Stimulated activated CD8-positive, alpha-beta memory T cell treated with anti-CD3 and anti-CD28 coated beads, Interleukin-4, amount 100 ng/mL, for 24 hours (primary cell): ENCODE data around the gene PKD1L1.
"Not testable (repeated sequence)": the region's sequence is repeated elsewhere in the genome, so short reads cannot be mapped to it uniquely, and the experiment has no call there.

Source experiments
- DNase-seq: peaks from one replicate; pipeline ENCODE4 v3.0.0-alpha.2; 2020; ENCODE audit warnings: low read depth

PKD1L1 gene

DNA sequence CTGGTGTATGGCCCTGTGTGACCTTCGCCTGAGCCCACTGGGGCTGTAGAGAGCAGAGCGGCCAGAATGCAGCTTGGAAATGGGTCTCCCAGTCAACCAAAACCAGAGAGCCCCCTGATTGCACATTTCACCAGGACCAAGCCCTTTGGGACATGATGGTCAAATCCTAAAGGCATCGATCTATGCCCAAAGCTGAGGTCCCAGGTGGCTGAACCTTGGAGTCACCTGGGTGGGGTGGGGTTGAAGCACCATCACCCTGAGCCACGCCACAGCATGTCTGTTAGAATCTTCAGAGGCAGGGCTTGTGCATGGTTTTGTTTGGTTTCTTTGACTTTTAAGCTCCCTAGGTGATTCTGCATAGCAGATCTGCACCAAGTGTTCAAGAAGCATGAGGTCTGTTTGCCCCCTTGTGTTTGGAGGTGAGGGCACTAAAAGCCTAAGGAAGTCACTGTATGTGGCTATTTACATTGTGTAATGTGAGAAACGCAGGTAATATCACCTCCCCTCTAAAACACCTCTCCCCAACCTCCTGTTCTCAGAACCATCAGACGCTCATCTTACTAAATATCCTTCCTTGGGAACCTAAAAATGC, 9.6 kb downstream of the PKD1L1 start:
- no peak for DNase-seq

DNA sequence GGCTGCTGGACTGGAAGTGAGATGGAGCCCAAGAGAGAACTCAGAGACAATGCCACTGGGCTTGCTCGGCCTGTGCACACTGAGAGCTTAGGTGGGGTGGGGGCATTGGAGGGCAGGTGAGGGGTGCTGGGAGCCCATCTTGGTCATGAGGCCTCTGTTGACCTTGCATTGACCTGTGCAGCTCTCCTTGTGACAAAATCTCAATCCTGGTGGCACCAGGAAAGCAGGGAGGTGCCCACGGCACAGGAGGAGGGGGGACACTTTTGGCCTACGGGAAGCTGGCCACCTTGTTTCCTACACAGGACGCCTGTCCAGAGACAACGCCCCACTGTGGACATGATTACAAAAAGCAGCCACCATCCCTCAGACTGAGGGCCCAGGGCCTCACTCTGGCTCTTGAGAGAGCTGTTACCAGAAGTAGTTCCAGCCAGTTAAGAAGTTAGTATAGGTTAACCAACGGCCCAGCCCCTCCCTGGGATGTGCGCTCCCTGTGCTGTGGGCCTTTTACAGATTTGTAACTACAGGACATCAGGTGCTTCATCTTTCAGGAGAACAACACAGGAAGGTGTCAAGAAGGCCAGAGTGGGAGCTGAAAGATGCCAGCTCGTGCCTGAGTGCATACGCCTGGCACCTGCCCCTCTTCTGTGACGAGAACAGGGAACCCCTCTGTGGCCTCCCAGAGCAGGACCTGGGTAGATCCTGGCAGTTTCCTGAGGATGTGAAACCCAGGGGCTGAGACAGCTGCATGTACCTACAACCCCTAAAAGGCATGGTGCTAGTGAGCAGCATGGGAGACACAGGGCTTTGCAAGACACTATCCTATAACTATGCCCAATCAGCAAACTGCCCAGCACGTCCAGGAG, 10.3 kb downstream of the PKD1L1 start:
- DNase-seq, result no peak

DNA sequence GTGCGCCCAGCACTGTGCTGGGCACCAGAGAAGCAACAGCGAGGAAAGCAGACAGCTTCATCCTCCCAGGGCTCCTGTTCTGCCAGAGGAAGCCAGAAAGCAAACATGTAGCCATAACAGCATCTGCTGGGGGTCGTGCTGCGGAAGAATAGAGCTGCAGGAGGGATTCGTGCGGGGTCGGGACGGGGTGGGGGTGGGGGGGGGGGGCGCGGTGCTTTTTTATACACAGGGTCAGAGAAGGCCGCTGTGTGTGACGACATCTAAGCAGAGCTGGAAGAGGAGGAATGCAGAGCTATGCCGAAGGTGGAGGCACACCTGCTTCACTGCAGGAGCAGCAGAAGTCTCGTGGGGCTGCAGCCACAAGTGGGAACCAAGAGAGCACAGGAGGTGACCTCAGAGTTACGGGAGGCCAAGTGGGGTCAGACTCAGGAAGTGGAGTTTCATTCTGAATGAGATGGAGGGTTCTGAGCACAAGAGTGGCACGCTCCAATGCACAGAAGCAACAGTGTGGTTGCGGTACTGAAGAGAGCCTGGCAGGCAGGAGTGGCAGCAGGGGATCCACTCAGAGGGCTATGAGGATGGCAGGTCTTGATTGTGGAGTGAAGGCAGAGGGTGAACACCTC, 11.1 kb downstream of the PKD1L1 start:
- no peak for DNase-seq

DNA sequence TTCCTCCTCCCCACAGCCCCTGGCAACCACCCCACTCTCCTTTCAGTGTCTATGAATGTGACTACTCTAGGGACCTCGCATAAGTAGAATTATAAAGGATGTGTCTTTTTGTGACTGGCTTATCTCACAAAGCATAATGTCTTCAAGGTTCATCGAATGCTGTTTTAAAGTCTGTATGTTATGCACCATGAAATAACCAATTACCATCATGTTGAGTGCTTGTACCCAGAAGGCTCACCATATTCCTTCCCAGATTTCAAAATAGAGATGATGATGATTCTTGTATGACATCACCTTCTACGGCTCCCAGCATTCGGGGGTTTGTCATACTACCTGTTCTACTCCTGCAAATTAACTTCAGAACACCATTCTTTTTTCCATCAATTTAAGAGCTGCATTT, 11.9 kb downstream of the PKD1L1 start:
- no peak for DNase-seq

DNA sequence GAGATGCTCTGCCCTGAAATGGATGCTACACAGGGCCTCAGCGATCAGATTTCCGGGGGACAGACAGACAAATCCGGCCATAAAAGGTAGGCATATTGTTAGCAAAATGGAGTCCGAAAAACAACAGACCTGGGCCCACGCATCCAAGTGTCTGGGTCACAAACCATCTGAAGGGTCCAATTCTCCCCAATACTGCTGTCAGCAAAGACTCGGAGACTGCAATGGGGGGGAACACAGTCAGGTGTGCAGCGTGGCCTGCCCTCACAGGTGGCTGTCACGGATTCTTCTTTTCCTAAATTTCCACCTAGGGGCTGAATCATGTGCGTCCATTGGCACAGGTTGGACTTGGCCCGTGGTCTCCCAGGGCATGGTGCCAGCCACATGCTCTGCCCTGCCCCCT, 12.9 kb downstream of the PKD1L1 start:
- DNase-seq, result no peak

DNA sequence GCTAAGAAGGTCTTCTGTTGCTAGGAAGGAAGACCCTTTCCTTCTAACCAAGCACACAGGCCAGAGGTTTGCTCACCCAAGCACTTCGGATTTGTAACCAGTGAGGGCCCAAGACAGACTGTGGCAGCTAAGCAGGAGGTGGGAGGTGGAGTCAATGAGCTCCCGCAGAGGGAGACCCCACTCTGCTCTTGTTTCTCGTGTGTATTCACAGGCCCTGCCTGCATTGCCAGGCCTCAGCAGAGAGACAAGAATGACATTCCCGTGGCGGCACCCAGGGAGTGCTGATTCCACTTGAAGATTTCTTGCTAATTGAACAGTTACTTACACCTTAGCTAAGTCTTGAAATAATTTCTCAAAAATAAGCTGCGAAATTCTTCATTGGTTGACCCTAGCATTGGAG, 13.4 kb downstream of the PKD1L1 start:
- DNase-seq, result no peak

DNA sequence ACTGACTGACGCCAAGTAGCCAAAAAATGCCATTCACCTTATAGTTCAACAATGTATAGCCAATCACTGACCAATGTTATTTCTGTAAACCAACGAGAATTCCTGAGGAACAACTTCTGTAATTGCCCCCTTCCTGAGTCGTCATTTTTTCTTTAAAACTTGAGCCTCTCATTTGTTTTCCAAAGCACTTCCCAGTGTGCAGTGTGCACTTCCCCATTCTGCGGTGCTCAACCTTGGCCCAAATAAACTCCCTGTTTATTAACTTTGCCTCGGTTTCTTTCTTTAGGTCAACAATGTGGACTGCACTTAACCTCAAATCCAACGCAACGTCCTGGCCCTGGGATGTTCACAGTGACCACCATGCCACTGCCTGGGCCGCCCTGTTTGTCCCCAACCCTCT, 15.1 kb downstream of the PKD1L1 start:
- no peak for DNase-seq

DNA sequence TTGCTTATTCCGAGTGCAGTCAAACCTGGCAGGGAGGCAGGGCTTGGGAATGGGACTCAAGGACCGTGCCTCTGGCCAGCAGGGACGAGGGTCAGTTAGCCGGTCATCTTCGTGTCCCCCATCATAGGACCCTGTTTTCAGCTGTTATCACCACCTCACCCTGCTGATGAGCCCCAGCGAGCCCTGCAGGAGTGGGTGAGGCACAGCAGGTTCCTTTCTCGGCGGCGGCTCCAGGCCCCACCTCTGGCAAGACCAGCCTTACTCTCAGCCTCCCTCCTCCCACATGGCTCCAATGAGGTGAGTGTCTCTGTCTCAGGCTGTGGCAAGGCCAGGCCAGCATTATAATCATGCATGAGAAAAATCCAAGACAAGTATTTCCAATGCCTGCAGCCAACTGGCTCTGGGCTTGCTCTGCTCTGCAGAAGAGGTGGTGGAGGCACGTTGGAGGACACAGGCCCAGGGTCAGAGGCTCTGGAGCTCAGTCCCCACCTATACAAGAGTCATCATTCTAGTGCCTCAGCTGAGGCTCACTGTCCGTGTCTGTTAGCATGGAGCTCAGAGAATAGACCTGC, 15.7 kb downstream of the PKD1L1 start:
- DNase-seq, result no peak

DNA sequence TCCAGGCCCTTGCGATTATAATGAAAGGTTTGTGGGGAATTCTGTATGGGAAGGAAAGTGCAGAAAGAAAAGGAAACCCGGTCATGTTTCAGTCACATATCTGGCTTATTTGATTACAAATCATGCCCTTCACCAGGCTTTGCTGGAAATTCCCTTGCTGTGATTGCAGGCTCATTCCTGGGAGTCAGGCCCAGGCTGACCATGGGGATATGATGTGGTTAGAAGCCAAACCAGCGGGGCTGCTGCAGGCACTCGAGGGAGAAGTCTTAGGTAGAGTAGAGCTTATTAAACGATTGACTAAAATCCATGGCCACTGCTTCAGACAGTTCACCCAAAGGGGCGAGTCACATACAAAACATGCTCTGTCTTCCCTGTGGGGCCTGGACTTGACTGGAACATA, 16.2 kb downstream of the PKD1L1 start:
- no peak for DNase-seq

DNA sequence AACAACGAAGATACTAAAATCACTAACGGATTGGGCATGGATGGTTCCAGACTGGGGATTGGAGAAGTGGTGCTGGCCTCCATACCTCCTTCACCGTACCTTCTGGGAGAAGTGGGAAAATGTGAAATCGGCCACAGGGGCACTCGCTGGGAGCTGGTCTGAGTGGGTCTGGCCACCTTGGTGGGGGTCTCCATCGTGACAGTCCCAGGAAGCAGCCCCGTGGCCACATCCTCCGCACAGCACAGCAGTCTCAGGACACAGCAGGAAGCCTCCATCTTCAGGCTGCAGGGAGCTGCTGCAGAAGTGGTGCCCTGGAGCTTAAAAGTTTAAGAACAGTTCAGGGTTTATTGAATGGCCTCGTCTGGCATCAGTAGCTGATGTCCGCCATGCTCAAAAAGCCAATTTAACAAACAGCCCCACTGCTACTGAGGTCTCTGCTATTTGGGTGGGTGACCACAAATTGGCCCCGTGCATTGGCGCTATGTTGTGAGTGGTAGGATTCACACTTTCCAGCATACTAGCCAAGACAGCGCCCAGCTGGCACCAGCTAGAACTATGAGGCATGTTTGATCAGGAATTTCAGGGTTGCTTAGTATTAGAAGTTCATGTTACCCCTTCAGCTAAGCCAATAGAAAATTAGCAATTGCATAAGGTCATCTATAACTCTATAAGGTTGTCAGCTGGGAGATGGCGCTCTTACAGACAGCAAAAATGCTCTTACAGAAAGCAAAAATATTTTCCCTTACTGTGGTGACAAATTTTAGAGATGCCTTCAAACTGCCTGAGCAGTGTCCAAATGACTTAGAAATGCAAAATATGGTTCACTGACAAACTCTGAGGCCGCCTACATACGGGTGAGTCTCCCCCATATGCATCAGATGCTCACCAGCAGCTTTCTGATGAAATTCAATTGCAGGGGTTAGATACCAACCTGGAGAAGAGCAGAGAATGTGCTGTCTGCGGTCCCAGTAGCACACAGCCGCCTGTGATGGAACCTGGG, 17.0 kb downstream of the PKD1L1 start:
- no peak for DNase-seq

DNA sequence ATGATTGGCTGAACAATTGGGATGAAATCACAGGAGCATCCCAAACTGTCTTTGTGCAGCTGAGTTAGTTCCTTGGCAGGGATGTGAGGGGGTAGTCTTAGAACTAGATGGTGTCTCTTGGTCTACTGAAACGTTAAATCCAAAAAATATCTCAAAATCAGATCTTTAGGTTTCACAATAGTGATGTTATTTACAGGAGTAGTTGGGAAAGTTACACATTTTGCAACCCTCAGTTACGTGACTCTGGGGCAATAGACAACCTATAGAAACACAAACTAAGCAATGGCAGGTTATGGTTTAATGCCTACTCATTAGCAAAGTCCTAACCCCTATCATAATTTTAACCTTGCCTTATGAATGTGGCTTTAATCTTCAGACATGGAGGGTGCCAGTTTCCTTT, 24.0 kb downstream of the PKD1L1 start:
- DNase-seq, result no peak

DNA sequence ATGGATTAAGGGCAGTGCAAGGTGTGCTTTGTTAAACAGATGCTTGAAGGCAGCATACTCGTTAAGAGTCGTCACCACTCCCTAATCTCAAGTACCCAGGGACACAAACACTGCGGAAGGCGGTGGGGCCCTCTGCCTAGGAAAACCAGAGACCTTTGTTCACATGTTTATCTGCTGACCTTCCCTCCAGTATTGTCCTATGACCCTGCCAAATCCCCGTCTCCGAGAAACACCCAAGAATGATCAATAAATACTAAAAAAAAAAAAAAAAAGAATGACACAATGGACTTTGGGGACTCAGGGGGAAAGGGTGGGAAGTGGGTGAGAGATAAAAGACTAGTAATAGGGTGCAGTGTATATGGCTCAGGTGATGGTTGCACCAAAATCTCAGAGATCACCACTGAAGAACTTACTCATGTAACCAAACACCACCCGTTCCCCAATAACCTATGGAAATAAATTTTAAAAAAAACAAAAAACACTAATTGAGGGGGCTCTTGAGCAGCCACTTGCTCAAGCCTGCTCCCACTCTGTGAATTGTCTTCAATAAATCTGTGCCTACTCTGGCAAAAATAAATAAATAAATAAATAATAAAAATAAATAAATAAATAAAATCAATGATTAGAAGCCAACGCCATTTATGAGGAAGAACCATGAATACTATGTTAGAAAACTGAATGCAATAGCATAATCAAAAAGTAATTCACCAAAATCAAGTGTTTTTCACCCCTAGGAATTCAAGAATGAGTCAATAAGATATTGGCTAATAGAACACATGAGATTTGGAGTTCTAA, 25.0 kb downstream of the PKD1L1 start:
- DNase-seq, result not testable (repeated sequence)

DNA sequence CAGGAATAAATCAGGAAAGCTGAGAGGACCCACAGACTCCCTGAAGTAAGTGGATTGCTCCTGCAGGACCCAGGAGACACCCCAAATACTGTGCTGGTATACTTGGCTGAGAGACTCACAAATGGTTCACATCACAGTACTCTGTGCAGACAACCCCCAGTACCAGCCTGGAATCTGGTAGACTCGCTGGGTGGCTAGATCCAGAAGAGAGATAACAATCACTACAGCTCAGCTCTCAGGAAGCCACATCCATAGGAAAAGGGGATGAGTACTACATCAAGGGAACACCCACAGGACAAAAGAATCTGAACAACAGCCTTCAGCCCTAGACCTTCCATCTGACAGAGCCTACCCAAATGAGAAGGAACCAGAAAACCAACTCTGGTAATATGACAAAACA, 31.8 kb downstream of the PKD1L1 start:
- DNase-seq, result not testable (repeated sequence)

DNA sequence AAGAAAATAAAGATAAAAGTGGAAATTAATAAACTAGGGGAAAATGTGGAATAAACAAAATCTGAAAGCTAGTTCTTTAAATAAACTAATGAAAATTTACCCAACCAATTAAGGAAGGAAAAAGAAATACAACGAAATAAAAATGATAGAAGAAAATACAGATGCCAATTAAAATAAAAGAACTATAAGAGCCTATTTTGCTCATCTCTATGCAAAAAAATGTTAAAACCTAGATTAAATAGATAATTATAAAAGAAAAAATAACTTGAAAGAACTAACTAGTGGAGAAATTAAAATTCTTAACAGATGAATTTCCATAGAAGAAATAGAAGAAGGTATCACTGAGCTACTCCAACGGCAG, 32.7 kb downstream of the PKD1L1 start:
- DNase-seq, result no peak

DNA sequence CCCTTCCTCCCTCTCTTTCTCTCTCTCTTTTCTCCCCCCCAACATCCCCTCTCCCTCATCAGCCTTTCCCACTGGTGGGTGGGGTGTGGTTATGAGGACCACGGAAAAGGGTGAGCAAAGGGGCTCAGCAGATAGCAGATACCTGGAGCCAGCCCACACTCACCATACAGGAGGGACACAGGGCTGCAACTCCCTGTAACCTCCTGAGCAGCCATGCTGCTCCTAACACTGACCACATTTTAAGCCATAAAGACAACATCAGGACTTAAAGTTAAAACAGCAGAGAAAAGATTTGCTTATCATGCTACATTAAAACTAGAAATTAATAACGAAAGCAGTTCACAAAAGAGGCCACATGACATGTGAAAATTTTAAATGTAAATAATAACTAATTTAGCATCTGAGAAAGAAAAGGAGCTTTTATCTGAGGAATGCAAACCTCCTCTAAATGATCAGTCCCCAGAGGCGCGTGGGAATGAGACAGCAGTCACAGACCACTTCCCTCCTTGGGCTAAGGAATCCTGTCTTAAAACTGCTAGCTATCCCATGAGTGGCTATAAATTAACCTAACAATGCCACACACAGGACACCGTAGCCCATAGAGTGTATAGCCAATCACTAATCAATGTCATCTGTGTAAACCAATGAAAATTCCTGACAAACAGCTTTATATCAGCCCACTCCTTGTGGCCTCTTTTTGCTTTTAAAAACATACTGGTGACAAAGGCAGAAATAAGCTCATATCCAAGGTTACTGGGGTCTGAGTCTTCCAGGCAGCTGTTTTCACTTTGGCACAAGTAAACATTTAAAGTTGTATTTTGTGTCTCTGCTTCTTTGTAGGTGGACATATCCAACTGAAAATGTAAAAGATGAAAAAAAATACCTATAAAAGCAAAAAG, 33.3 kb downstream of the PKD1L1 start:
- no peak for DNase-seq

DNA sequence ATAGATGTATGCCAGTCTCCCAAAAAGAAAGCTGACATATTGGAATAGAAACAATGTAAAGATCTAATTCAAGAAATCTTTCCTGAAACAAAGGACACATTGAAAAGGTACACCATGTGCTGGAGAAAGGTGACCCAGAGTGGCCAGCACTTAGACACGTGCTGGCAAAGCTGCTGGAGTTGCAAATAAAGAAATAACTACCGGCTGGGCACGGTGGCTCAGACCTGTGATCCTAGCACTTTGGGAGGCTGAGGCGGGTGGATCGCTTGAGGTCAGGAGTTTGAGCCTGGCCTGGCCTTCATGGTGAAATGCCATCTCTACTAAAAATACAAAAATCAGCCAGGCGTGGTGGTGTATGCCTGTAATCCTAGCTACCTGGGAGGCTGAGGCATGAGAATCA, 35.9 kb downstream of the PKD1L1 start:
- DNase-seq, result no peak

DNA sequence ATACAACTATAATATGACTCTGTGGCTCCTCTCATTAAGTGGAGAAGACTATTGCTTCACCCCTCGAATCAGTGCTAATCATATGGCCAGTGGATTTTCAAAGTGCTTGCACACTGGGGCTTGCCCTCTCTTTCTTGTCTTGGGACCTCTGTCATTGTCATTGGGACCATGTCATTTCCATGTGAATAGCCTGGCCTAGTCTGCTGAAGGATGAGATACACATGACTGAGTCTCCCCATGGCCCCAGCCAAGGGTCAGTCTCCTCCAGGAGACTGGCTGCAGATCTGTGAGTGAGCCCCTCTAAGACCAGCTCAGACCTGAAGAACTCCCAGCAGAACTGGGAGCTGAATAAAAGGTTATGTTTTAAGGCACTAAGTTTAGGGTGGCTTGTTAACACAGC, 39.5 kb downstream of the PKD1L1 start:
- DNase-seq, result no peak

DNA sequence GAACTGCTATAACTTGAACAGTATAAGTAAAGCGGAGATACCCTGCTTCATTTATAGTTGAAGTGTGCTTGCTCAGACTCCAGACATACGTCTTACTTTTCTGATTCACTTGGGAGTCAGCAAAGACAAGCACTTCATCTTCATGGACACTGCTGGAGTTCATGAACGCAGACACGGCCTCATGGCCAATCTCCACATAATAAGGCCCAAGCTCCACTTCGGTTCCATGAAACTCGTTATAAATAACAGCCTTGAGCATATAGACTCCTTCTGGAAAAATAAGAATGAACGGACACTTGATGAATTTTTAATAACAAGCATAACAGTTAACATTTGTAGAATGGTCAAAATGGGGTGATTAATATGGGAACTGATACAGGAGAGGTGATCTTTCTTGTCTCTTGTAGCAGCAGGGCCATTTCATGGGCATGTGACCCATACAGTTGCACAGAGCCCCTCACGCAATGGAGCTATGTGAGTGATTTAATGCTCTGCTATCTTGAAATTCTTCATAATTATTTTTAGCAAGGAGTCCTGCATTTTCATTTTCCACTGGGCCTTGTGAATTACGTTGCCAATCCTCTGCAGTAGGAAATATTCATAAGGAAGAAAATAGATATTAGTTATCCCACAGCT, 40.2 kb downstream of the PKD1L1 start:
- DNase-seq, result no peak

DNA sequence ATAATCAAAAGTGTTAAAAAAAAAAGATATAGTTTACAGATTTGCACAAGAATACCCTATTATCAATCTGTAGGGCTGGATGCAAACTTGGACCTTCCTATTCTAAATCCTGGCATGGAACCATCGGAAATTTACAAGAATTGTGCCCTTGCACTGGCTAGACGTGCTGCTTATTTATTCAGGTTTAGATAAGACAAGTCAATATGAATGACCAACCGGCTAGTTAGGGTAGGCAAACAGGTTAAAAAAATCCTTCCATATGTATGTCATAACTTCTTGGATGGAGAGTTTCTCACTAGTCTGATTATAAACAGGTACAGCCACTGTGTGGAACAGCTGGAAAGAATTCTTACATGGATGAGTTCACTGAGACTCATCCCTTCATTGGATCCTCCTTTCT, 41.4 kb downstream of the PKD1L1 start:
- DNase-seq, result no peak
